ENCODE measurements around the gene EPB42.

GRCh38 chr15:43208052-43209002 lies 12.5 kb downstream of the EPB42 start:
- TF ChIP-seq POLR2A (IDR thresholded peaks at IDR 0.05; ENCODE audit: borderline replicate concordance, extremely low read depth, insufficient read depth, insufficient read length) = no peak
- no peak for TF ChIP-seq YY1 (IDR thresholded peaks at IDR 0.05; ENCODE audit: extremely low read depth, insufficient replicate concordance, low read depth, low read length)
- no peak for TF ChIP-seq CTCF (IDR thresholded peaks at IDR 0.05 in 2 of 3, conservative IDR thresholded peaks at IDR 0.05 in 1 of 3; ENCODE audit: borderline replicate concordance in 1 of 3, insufficient read depth in 1 of 3, low read depth in 2 of 3, low read length in 2 of 3)
- TF ChIP-seq RAD21 (IDR thresholded peaks at IDR 0.05; ENCODE audit: low read depth) = no peak
- TF ChIP-seq EZH2 (IDR thresholded peaks at IDR 0.05) = no peak
- TF ChIP-seq MAX (IDR thresholded peaks at IDR 0.05) = no peak
- TF ChIP-seq REST (IDR thresholded peaks at IDR 0.05; ENCODE audit: low read depth) = no peak
- no peak for TF ChIP-seq CEBPB (IDR thresholded peaks at IDR 0.05; ENCODE audit: low read depth)
- no peak for TF ChIP-seq EZH2phosphoT487 (IDR thresholded peaks at IDR 0.05; ENCODE audit: borderline replicate concordance)
- no peak for TF ChIP-seq POLR2AphosphoS5 (IDR thresholded peaks at IDR 0.05; ENCODE audit: low read depth, low read length)
- TF ChIP-seq CBX3 (IDR thresholded peaks at IDR 0.05; ENCODE audit: low read depth) = no peak
- no peak for TF ChIP-seq SRF (IDR thresholded peaks at IDR 0.05; ENCODE audit: low read depth)

All from HCT116 (cell line).